ENCODE data around the gene AOPEP. TPM values are rescaled to one million over a fixed set of nuclear protein-coding genes. Genes with fewer than 3 reads are reported as not detected.

AOPEP gene
- total RNA-seq, 1 experiment from 2014 or later, result 14.4 TPM

- no peak overlapping the region for H3K27ac Mint-ChIP-seq
- TF ChIP-seq, protein P1, sequence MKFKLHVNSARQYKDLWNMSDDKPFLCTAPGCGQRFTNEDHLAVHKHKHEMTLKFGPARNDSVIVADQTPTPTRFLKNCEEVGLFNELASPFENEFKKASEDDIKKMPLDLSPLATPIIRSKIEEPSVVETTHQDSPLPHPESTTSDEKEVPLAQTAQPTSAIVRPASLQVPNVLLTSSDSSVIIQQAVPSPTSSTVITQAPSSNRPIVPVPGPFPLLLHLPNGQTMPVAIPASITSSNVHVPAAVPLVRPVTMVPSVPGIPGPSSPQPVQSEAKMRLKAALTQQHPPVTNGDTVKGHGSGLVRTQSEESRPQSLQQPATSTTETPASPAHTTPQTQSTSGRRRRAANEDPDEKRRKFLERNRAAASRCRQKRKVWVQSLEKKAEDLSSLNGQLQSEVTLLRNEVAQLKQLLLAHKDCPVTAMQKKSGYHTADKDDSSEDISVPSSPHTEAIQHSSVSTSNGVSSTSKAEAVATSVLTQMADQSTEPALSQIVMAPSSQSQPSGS (CRISPR knock-in tag; IDR thresholded peaks at IDR 0.05; ENCODE audit: borderline replicate concordance, low read depth), result no peak
- TF ChIP-seq USF2 (CRISPR knock-in tag; IDR thresholded peaks at IDR 0.05) (no peak), ZNF416 (CRISPR knock-in tag; IDR thresholded peaks at IDR 0.05) (no peak), E2F4 (CRISPR knock-in tag; IDR thresholded peaks at IDR 0.05; ENCODE audit: borderline replicate concordance, low read depth) (no peak), SP1 (CRISPR knock-in tag; conservative IDR thresholded peaks at IDR 0.05) (no peak), ZNF219 (CRISPR knock-in tag; IDR thresholded peaks at IDR 0.05; ENCODE audit: borderline replicate concordance) (no peak), GTF2I (CRISPR knock-in tag; conservative IDR thresholded peaks at IDR 0.05) (no peak), E2F5 (CRISPR knock-in tag; IDR thresholded peaks at IDR 0.05) (no peak), CBFB (CRISPR knock-in tag; IDR thresholded peaks at IDR 0.05; ENCODE audit: low read depth) (no peak)
- H3K9me3 Mint-ChIP-seq, result peaks cover 23% of the 10 kb centered on the region
- no peak for DNase-seq (ENCODE audit: low spot score)
- H3K36me3 Mint-ChIP-seq, result no peaks in the 10 kb centered on the region
- CTCF ChIA-PET, result no interaction called here
- POLR2A ChIA-PET, result interaction anchor here (0.6 kb wide), 1 partner anchor 176 kb away, joined by 4 read pairs; no protein-coding TSS in a partner anchor
- H3K27me3 Mint-ChIP-seq (ENCODE audit: low read depth), result no peaks in the 10 kb centered on the region; the same call in none of the 2 replicates
- no peak overlapping the region for H3K4me3 Mint-ChIP-seq
- no peaks in the 10 kb centered on the region for H3K4me1 Mint-ChIP-seq
- ATAC-seq, result no peak
These were observed 5.5 kb upstream of the AOPEP start for GRCh38 chr9:94720846-94721549.

DNA sequence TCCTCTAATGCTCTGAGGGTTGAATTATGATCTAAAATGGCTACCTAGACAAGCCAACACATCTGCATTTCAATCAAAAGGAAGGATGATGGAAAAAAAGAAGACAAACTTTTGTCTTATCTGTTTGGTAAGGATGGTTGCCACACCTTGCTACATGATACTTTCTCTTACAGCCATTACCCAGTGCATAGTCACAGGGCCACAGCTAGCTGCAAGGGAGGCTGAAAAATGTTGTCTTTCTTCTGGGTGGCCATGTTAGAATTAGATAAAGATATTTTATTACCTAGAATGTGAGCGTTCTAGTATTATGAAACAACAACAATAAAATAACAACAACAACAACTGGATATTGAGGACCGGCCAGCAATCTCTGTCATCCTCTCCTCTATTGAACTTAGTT, 4.7 kb upstream of the AOPEP start:
- Mint-ChIP-seq H3K4me3 (no peak overlapping the region), H3K9me3 (peaks cover 23% of the 10 kb centered on the region), H3K27me3 (ENCODE audit: low read depth) (no peaks in the 10 kb centered on the region; the same call in none of the 2 replicates), H3K27ac (no peak overlapping the region), H3K36me3 (no peaks in the 10 kb centered on the region), H3K4me1 (no peaks in the 10 kb centered on the region)
- no peak for TF ChIP-seq ZNF317 (CRISPR knock-in tag; IDR thresholded peaks at IDR 0.05; ENCODE audit: borderline replicate concordance, low read depth)
- no peak for TF ChIP-seq STAT6 (CRISPR knock-in tag; conservative IDR thresholded peaks at IDR 0.05; ENCODE audit: low read depth)
- no peak for TF ChIP-seq NR3C1 (CRISPR knock-in tag; conservative IDR thresholded peaks at IDR 0.05; ENCODE audit: low read depth)
- no peak for TF ChIP-seq IRF1 (CRISPR knock-in tag; IDR thresholded peaks at IDR 0.05)
- TF ChIP-seq ZNF671 (CRISPR knock-in tag; IDR thresholded peaks at IDR 0.05), result no peak
- TF ChIP-seq ZBTB43 (CRISPR knock-in tag; IDR thresholded peaks at IDR 0.05), result no peak
- ChIA-PET POLR2A (interaction anchor here (0.6 kb wide), 1 partner anchor 176 kb away, joined by 4 read pairs; no protein-coding TSS in a partner anchor), CTCF (no interaction called here)
- ATAC-seq (no peak), DNase-seq (ENCODE audit: low spot score) (no peak)

Measured in WTC11 (cell line).